Subcutaneous adipose tissue (tissue), 4 donors: ENCODE results near the gene CDH2. TPM values are rescaled to one million over a fixed set of nuclear protein-coding genes. Genes with fewer than 3 reads are reported as not detected.

Experiments used
- CTCF ChIP-seq: fragments of 450-650 bp; IDR thresholded peaks from one replicate; pipeline ENCODE4 v1.5.1; 2016; ENCODE audit warnings: low read depth, mild to moderate bottlenecking, control low read depth, antibody characterized with exemption, moderate library complexity
- total RNA-seq, 4 donors: library from RNA; depleted of rRNA; stranded (reverse); fragments of >200 nt; gene quantifications; one replicate each; pipeline ENCODE4 v1.1.0, GENCODE V29; 2016

The CDH2 gene
- total RNA-seq, 4 donors from 2014 or later: 0.22 to 0.49 TPM; not detected in 2

- no peak for TF ChIP-seq CTCF
Observed at GRCh38 chr18:27948986-27949385, 227.9 kb downstream of the CDH2 start.

- TF ChIP-seq CTCF: no peak
Observed at GRCh38 chr18:27942706-27943105, 234.2 kb downstream of the CDH2 start.

GRCh38 chr18:27931535-27931934, 245.4 kb downstream of the CDH2 start:
- no peak for TF ChIP-seq CTCF

- no peak for TF ChIP-seq CTCF
Observed at GRCh38 chr18:27922780-27923179, 254.2 kb downstream of the CDH2 start.

- TF ChIP-seq CTCF: no peak
Observed at GRCh38 chr18:27921904-27922751, 254.8 kb downstream of the CDH2 start.

GRCh38 chr18:27921392-27921791, 255.5 kb downstream of the CDH2 start:
- TF ChIP-seq CTCF: no peak

GRCh38 chr18:27920836-27921235, 256.1 kb downstream of the CDH2 start:
- TF ChIP-seq CTCF: no peak
